HepG2 (cell line): ENCODE data around the gene KNCN. TPM values are rescaled to one million over a fixed set of nuclear protein-coding genes. Genes with fewer than 3 reads are reported as not detected.

Source experiments
- ATAC-seq: fragments of 200-7000 bp; cut with Tn5 transposase; 3 replicates; pipeline ENCODE4 v1.9.1; 2020; ENCODE audit warnings: mild to moderate bottlenecking, moderate library complexity
- BruUV-seq: library from RNA; stranded (reverse); fragments of 400-500 nt; replicated peaks from 2 replicates; lab custom pipeline; 2021; lab: Mats Ljungman, UMichigan
- CTCF ChIA-PET: fragments of 300-600 bp; formaldehyde crosslinking; extraction: SDS; loops from one replicate; lab custom pipeline; 2021; ENCODE audit warnings: low total read pairs, inconsistent platforms, low intra/inter-chr PET ratio; lab: Yijun Ruan, JAX
- POLR2A ChIA-PET: fragments of 350-600 bp; sonication (Branson Sonifier 250); formaldehyde crosslinking; loops from one replicate; lab custom pipeline; 2020; ENCODE audit warnings: antibody characterized with exemption, inconsistent platforms; lab: Yijun Ruan, JAX
- DNase-seq: peaks from one replicate; pipeline ENCODE4 v3.0.0-alpha.2; 2015; ENCODE audit warnings: low spot score
- FAIRE-seq: peaks from 3 replicates; lab custom pipeline; 2011; peaks lifted over from hg19 to GRCh38; lab: Jason Lieb, UNC
- H2AFZ ChIP-seq: one replicate; pipeline ENCODE4 v1.6.1; 2011; ENCODE audit warnings: low read length, inconsistent platforms
- H3K27ac ChIP-seq: fragments of 300-600 bp; 3 replicates; pipeline ENCODE4 v1.8.0; 2011; ENCODE audit warnings: mixed run types, mild to moderate bottlenecking, mixed read lengths, low read length, inconsistent platforms; ENCODE audit not compliant: insufficient read depth; ENCODE audit errors: extremely low read length
- H3K27me3 ChIP-seq, 2 experiments: fragments of 200-600 bp in 1 of 2; 2 replicates in 1 of 2; 3 replicates in 1 of 2; pipeline versions ENCODE4 v1.6.0 to v1.8.0; 2011; ENCODE audit warnings: low read length in 2 of 2, mild to moderate bottlenecking in 2 of 2, moderate library complexity in 2 of 2, inconsistent platforms in 1 of 2; ENCODE audit not compliant: insufficient read depth in 2 of 2, control insufficient read depth in 1 of 2
- H3K36me3 ChIP-seq, 2 experiments: fragments of 200-600 bp in 1 of 2; replicated peaks in 1 of 2; 2 replicates in 1 of 2; 3 replicates in 1 of 2; pipeline versions ENCODE4 v1.5.1 to v1.8.0; 2011; ENCODE audit warnings: low read length in 2 of 2, inconsistent platforms in 1 of 2; ENCODE audit not compliant: insufficient read depth in 2 of 2, control insufficient read depth in 1 of 2
- H3K4me1 ChIP-seq: 2 replicates; pipeline ENCODE4 v1.5.1; 2012; ENCODE audit warnings: low read length, inconsistent platforms; ENCODE audit not compliant: insufficient read depth
- H3K4me2 ChIP-seq: 2 replicates; pipeline ENCODE4 v1.6.0; 2011; ENCODE audit warnings: low read depth, low read length, inconsistent platforms
- H3K4me3 ChIP-seq, 3 experiments: fragments of 200-600 bp in 1 of 3; sonication (generic), shearing (Covaris generic) in 1 of 3; replicated peaks in 1 of 3; 2 replicates each; pipeline ENCODE4 v1.5.1; 2011 to 2016; ENCODE audit warnings: low read length in 3 of 3, inconsistent platforms in 2 of 3, low read depth in 2 of 3, mild to moderate bottlenecking in 2 of 3, control low read depth in 1 of 3, mixed read lengths in 1 of 3; ENCODE audit not compliant: insufficient read depth in 1 of 3
- H3K79me2 ChIP-seq: one replicate; pipeline ENCODE4 v1.6.1; 2011; ENCODE audit warnings: low read length, inconsistent platforms; ENCODE audit not compliant: insufficient read depth
- H3K9ac ChIP-seq: 2 replicates; pipeline ENCODE4 v1.6.0; 2011; ENCODE audit warnings: mild to moderate bottlenecking, low read depth, low read length, inconsistent platforms; ENCODE audit not compliant: insufficient read depth
- H3K9me3 ChIP-seq: 2 replicates; pipeline ENCODE4 v1.5.1; 2012; ENCODE audit warnings: mild to moderate bottlenecking, low read length
- H4K20me1 ChIP-seq: 2 replicates; pipeline ENCODE4 v1.6.0; 2011; ENCODE audit warnings: inconsistent platforms, mild to moderate bottlenecking, low read length, moderate library complexity; ENCODE audit not compliant: insufficient read depth
- JDP2 ChIP-seq: sonication (generic); formaldehyde crosslinking; IDR thresholded peaks from 2 replicates; pipeline ENCODE4 v1.8.1; 2022; ENCODE audit warnings: missing genetic modification reagents, borderline replicate concordance
- KLF11 ChIP-seq: IDR thresholded peaks from 2 replicates; pipeline ENCODE4 v1.6.1; 2016; ENCODE audit warnings: missing compliant biosample characterization
- RARA ChIP-seq: IDR thresholded peaks from 2 replicates; pipeline ENCODE4 v1.6.1; 2016; ENCODE audit warnings: missing genetic modification reagents, missing compliant biosample characterization
- REST ChIP-seq, 2 experiments: IDR thresholded peaks; 2 replicates each; pipeline ENCODE4 v1.6.1; 2011 to 2012; ENCODE audit warnings: low read length in 2 of 2, borderline replicate concordance in 1 of 2, low read depth in 1 of 2, mild to moderate bottlenecking in 1 of 2, moderate library complexity in 1 of 2
- SP5 ChIP-seq: IDR thresholded peaks from 2 replicates; pipeline ENCODE4 v1.6.1; 2016; ENCODE audit warnings: low read depth, borderline replicate concordance
- WGBS: methylation state at CpG from one replicate; pipeline ENCODE4 v1.1.6; 2017; ENCODE audit warnings: low lambda C conversion rate; 5-methylcytosine and 5-hydroxymethylcytosine counted together
- in situ Hi-C: cut with HindIII; loops from 2 replicates; pipeline ENCODE4 v1.10.0; 2017; ENCODE audit warnings: low pct_unique_long_range_greater_than_20kb; ENCODE audit not compliant: extremely low pct_ligation_motif_present
- intact Hi-C: fragments of 100-400 bp; cut with micrococcal nuclease; formaldehyde crosslinking; loops from one replicate; pipeline ENCODE4 v1.10.0; 2022; ENCODE audit not compliant: unreplicated experiment
- polyA plus RNA-seq, 8 experiments: library from polyadenylated mRNA; depleted of rRNA in 3 of 8; stranded (reverse) in 7 of 8; unstranded in 1 of 8; fragments of >200 nt; fragmentation: Illumina TruSeq in 4 of 8; extraction: Trizol in 4 of 8; gene quantifications; 2 replicates each; pipeline versions ENCODE4 v1.2.1 to v1.2.3, GENCODE V29; 2011 to 2016; ENCODE audit warnings: low read depth in 4 of 8, missing spikeins in 1 of 8, mixed read lengths in 1 of 8; ENCODE audit not compliant: insufficient read depth in 1 of 8
- total RNA-seq, 5 experiments: library from RNA; depleted of rRNA; stranded (reverse); fragments of >200 nt; fragmentation: Illumina TruSeq; extraction: Trizol; gene quantifications; 2 replicates each; pipeline ENCODE4 v1.2.3, GENCODE V29; 2016; ENCODE audit warnings: low read depth in 1 of 5
- TF ChIP-seq, protein P1 (sequence below): sonication (generic); formaldehyde crosslinking; IDR thresholded peaks from 2 replicates; pipeline ENCODE4 v1.8.0; 2023; ENCODE audit warnings: mild to moderate bottlenecking, missing genetic modification reagents

Gene KNCN
- total and polyA plus RNA-seq, 2 of the 13 experiments (the other 11 are each of a cell fraction or from before 2014, with no cell fraction given), result not detected

GRCh38 chr1:46555826-46556619 lies 4.6 kb upstream of the KNCN start:
- intact Hi-C loops, result loop anchor here (10.0 kb wide), 1 partner anchor 169 kb away; no protein-coding TSS in a partner anchor
- H4K20me1 ChIP-seq, result no peaks in the 10 kb centered on the region
- no peak for FAIRE-seq
- ATAC-seq, result no peak
- TF ChIP-seq SP5 (CRISPR knock-in tag) (no peak), KLF11 (no peak)
- TF ChIP-seq, all 625 proteins: peak for 0
- CTCF ChIA-PET, result no interaction called here
- no TSS peak for BruUV-seq
- H3K27ac ChIP-seq, result no peak overlapping the region
- peaks cover 11% of the 10 kb centered on the region; the same call in 1 of the 2 replicates for H3K4me1 ChIP-seq
- in situ Hi-C loops, result no loop called here
- no peaks in the 10 kb centered on the region for H3K9me3 ChIP-seq
- H3K9ac ChIP-seq, result no peak overlapping the region
- no peaks in the 10 kb centered on the region for H3K79me2 ChIP-seq
- peaks cover 0 to 6% of the 10 kb centered on the region in 2 experiments; a peak in 1 of 5 replicates for H3K27me3 ChIP-seq
- no peak for DNase-seq
- H3K36me3 ChIP-seq, result peaks cover 1 to 3% of the 10 kb centered on the region in 2 experiments; a peak in 2 of 5 replicates
- WGBS, result 80% methylated on average over 7 of the region's 7 CpGs
- POLR2A ChIA-PET, result no interaction called here
- H2AFZ ChIP-seq, result no peak overlapping the region
- no peak overlapping the region for H3K4me2 ChIP-seq
- no peak overlapping the region for H3K4me3 ChIP-seq

- no peak overlapping the region for H3K9ac ChIP-seq
- no peak for DNase-seq
- TF ChIP-seq JDP2, result no peak
- TF ChIP-seq, protein P1, sequence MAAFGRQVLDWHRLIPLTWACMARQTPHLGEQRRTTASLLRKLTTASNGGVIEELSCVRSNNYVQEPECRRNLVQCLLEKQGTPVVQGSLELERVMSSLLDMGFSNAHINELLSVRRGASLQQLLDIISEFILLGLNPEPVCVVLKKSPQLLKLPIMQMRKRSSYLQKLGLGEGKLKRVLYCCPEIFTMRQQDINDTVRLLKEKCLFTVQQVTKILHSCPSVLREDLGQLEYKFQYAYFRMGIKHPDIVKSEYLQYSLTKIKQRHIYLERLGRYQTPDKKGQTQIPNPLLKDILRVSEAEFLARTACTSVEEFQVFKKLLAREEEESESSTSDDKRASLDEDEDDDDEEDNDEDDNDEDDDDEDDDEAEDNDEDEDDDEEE (CRISPR knock-in tag), result 0 out of 2 replicates have a peak, but pooled peaks have one; percentile 25
- peak; percentile 5 to 67; a peak in 3 of 4 replicates for TF ChIP-seq REST (IDR thresholded peaks at IDR 0.05; ENCODE audit: borderline replicate concordance in 1 of 2, low read depth in 1 of 2, low read length in 2 of 2)
- TF ChIP-seq RARA (CRISPR knock-in tag), result no peak
- ATAC-seq, result no peak
- no peak overlapping the region for H3K4me2 ChIP-seq
- peaks cover 0 to 3% of the 10 kb centered on the region in 2 experiments; a peak in 2 of 5 replicates for H3K36me3 ChIP-seq
- no peaks in the 10 kb centered on the region for H3K79me2 ChIP-seq
- POLR2A ChIA-PET, result no interaction called here
- no peak overlapping the region for H2AFZ ChIP-seq
- WGBS, result 57% methylated on average over 10 of the region's 12 CpGs
- H3K27me3 ChIP-seq, result peaks cover 0 to 10% of the 10 kb centered on the region in 2 experiments; a peak in 1 of 5 replicates
- intact Hi-C loops, result loop anchor here (10.0 kb wide), 1 partner anchor 170 kb away; no protein-coding TSS in a partner anchor
- no peaks in the 10 kb centered on the region for H3K9me3 ChIP-seq
- in situ Hi-C loops, result no loop called here
- FAIRE-seq, result no peak
- CTCF ChIA-PET, result no interaction called here
- no peaks in the 10 kb centered on the region for H4K20me1 ChIP-seq
- H3K4me1 ChIP-seq, result peaks cover 11% of the 10 kb centered on the region; the same call in 1 of the 2 replicates
- BruUV-seq, result no TSS peak
- no peak overlapping the region for H3K4me3 ChIP-seq
- no peak overlapping the region for H3K27ac ChIP-seq
Measured at GRCh38 chr1:46554597-46555381, 3.3 kb upstream of the KNCN start.
